NCI-H1417 (cell line): Measurements from ENCODE around the gene TMEM191C.
"Not testable (repeated sequence)": the region's sequence is repeated elsewhere in the genome, so short reads cannot be mapped to it uniquely, and the experiment has no call there.

Experiments
- DNase-seq, 3 experiments: peaks; one replicate each; lab custom pipeline; 2025; lab: John Stamatoyannopoulos, UW

The TMEM191C gene

DNA sequence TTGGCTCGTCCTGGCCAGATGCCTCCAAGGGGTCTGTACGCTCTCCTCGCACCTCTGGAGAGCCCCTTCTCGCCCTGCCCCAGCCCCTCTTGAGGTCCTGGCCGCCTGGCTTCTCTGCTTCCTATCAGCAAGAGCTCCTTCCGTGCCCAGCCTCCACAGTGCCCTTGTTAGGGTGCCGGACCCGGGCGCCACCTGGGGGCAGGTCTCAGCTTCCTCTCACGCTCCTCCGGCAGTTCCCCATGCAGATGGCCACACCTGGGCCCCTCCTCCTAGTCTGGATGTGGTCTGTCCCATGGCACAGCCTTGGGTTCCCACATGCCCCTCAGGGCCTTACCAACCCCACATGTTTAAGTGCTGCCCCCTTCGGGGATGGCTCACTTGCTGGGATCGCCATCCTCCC is 6.5 kb downstream of the TMEM191C start:
- DNase-seq: not testable (repeated sequence)

GRCh38 chr22:21484039-21484438 is 16.9 kb downstream of the TMEM191C start:
- DNase-seq: not testable (repeated sequence)

DNA sequence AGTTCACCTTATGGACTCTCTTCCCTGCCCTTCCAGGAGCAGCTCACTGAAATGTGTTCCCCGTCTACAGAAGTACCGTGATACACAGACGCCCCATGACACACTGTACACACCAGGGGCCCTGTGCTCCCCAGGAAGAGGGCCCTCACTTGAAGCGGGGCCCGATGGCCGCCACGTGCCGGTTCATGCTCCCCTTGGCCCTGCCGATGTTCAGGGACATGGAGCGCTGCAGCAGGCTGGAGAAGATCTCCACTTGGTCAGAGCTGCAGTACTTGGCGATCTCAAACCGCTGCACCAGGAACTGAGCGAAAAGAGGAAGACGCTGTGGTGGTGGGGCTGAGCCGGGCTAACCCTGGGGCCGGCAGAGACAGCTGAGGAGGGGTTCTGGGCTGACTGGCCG is 20.5 kb downstream of the TMEM191C start:
- not testable (repeated sequence) for DNase-seq

DNA sequence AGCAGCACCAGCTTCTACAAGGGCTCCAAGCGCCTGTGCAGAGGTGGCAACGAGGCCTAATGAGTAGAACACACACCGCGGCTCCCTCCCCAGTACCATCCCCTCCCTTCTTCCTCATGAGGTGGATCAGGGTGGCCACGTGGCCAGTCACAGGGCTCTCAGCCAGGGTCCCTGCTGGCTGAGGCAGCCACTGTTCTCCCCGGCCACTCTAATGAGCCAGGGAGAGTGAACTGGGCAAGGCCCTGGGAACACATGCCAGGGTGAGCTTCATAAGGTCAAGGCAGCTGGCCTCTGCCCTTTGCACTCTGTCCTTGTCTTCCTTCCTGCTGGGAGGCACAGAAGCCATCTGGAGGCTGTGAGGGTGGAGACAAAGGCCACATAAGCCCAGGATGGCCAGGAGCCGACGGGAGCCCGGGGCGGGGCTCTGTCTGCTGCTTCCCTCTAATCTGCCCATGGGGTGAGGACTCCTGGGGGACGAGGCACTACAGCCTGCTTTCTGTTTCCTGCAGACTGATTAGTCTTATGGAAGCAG is 22.0 kb downstream of the TMEM191C start:
- DNase-seq: not testable (repeated sequence)

GRCh38 chr22:21490556-21490955 is 23.4 kb downstream of the TMEM191C start:
- DNase-seq: not testable (repeated sequence)

- not testable (repeated sequence) for DNase-seq
Observed at GRCh38 chr22:21492271-21492670, 25.1 kb downstream of the TMEM191C start.

- DNase-seq: not testable (repeated sequence)
Observed at GRCh38 chr22:21493789-21494782, 26.9 kb downstream of the TMEM191C start.

- not testable (repeated sequence) for DNase-seq
Observed at GRCh38 chr22:21497984-21498383, 30.8 kb downstream of the TMEM191C start.

- not testable (repeated sequence) for DNase-seq
Observed at GRCh38 chr22:21498489-21498888, 31.3 kb downstream of the TMEM191C start.

- DNase-seq: not testable (repeated sequence)
Observed at GRCh38 chr22:21499623-21500506, 32.7 kb downstream of the TMEM191C start.

DNA sequence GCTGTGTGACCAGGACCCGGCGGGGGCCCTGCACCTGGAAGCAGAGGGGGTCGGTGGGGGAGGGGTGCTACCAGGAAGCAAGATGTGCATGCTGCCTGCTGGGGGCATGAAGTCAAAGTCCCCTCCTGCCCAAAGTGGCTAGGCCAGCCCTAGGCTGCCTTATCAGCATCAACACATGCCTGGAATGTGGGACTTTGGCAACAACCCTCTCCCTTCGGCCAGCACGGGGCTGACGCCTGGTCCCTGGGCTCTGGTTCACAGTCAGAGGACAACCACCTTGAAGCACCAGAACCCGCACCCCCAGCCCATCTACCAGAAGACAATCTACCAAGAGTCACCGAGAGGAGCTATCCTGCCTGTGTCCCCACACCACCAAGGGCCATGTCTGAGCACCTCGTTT is 43.2 kb downstream of the TMEM191C start:
- not testable (repeated sequence) for DNase-seq

DNA sequence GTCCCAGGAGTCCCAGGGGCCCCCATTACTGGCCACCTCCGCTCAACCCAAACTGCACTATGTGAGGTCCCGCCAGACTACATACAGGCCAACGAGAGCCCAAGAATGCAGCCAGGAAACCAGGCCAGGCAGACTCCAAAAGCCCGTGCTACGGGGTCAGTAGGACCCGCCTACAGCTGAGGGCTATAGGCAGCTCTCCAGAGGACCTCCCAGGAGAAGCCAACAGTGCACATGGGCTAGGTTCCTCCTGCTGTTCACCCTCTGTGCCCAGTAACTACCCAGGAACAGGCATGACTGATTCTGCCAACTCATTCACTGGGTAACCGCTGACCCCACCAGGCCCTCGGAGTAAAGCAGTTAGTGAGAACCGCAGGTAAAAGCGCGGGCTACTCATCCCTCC is 44.8 kb downstream of the TMEM191C start:
- DNase-seq: not testable (repeated sequence)

- DNase-seq: not testable (repeated sequence)
Observed at GRCh38 chr22:21514117-21514516, 46.9 kb downstream of the TMEM191C start.

GRCh38 chr22:21515234-21515633 is 48.0 kb downstream of the TMEM191C start:
- DNase-seq: not testable (repeated sequence)

DNA sequence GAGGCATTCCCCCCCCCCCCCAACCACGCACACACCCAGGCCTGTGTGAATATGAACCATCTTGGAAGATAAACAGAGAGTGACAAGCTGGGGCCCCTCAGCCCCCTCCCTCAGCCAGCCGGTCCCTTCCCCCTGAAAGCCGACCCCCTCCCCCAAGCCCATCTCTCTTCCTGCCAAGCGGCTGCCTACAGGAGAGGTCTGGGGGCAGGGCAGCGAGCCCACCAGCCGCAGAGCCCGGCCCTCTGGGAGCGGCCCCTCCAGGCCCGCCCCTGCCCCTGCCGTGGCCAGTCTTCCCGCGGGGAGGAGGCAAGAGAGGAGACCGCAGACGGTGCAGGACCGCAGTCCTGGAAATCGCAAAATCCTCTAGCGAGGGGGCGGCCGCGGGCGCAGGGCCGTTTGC is 49.3 kb downstream of the TMEM191C start:
- not testable (repeated sequence) for DNase-seq

GRCh38 chr22:21516970-21517764 is 50.0 kb downstream of the TMEM191C start:
- DNase-seq: not testable (repeated sequence)
